Type B pancreatic cell (in vitro differentiated cells): ENCODE results near the gene CYBRD1. TPM values are rescaled to one million over a fixed set of nuclear protein-coding genes. Genes with fewer than 3 reads are reported as not detected.

Experiments
- DNase-seq: peaks from one replicate; pipeline ENCODE4 v3.0.0; 2021; ENCODE audit warnings: mixed read lengths; ENCODE audit not compliant: unreplicated experiment; ENCODE audit errors: extremely low spot score
- H3K27ac Mint-ChIP-seq: 2 replicates; pipeline ENCODE4 v1.8.0; 2021; ENCODE audit warnings: mild to moderate bottlenecking, mixed read lengths
- H3K27me3 Mint-ChIP-seq: 2 replicates; pipeline ENCODE4 v1.8.0; 2021; ENCODE audit warnings: mixed read lengths
- H3K36me3 Mint-ChIP-seq: 2 replicates; pipeline ENCODE4 v1.8.0; 2021; ENCODE audit warnings: mixed read lengths
- H3K4me1 Mint-ChIP-seq: one replicate; pipeline ENCODE4 v1.8.0; 2021; ENCODE audit warnings: mixed read lengths; ENCODE audit not compliant: unreplicated experiment
- H3K4me3 Mint-ChIP-seq: 2 replicates; pipeline ENCODE4 v1.8.0; 2021; ENCODE audit warnings: mild to moderate bottlenecking, mixed read lengths
- H3K9me3 Mint-ChIP-seq: 2 replicates; pipeline ENCODE4 v1.8.0; 2021; ENCODE audit warnings: mixed read lengths
- CTCF ChIP-seq: fragments of 200-600 bp; sonication (generic); conservative IDR thresholded peaks from 2 replicates; pipeline ENCODE4 v1.5.0; 2021; ENCODE audit warnings: antibody characterized with exemption, mild to moderate bottlenecking
- total RNA-seq: library from RNA; stranded (reverse); gene quantifications from 2 replicates; pipeline ENCODE4 v1.2.1, GENCODE V29; 2021; ENCODE audit warnings: low replicate concordance

Gene CYBRD1
- total RNA-seq, 1 donor from 2014 or later = 21.1 TPM

- no peak overlapping the region for H3K27ac Mint-ChIP-seq
- H3K4me1 Mint-ChIP-seq = no peaks in the 10 kb centered on the region
- H3K27me3 Mint-ChIP-seq = no peaks in the 10 kb centered on the region
- no peak overlapping the region for H3K4me3 Mint-ChIP-seq
- DNase-seq = no peak
- no peak for TF ChIP-seq CTCF
- no peaks in the 10 kb centered on the region for H3K36me3 Mint-ChIP-seq
- no peaks in the 10 kb centered on the region for H3K9me3 Mint-ChIP-seq
Measured at GRCh38 chr2:171579481-171579880, 57.2 kb downstream of the CYBRD1 start.

- TF ChIP-seq CTCF = no peak
- no peaks in the 10 kb centered on the region for H3K4me1 Mint-ChIP-seq
- DNase-seq = no peak
- no peaks in the 10 kb centered on the region for H3K27me3 Mint-ChIP-seq
- H3K4me3 Mint-ChIP-seq = no peak overlapping the region
- H3K36me3 Mint-ChIP-seq = no peaks in the 10 kb centered on the region
- no peaks in the 10 kb centered on the region for H3K9me3 Mint-ChIP-seq
- H3K27ac Mint-ChIP-seq = no peak overlapping the region
Measured at GRCh38 chr2:171583566-171583965, 61.3 kb downstream of the CYBRD1 start.

- Mint-ChIP-seq H3K4me3 (no peak overlapping the region), H3K9me3 (no peaks in the 10 kb centered on the region), H3K27me3 (no peaks in the 10 kb centered on the region), H3K36me3 (no peaks in the 10 kb centered on the region), H3K4me1 (no peaks in the 10 kb centered on the region), H3K27ac (no peak overlapping the region)
- TF ChIP-seq CTCF = no peak
- no peak for DNase-seq
Measured at GRCh38 chr2:171584001-171584400, 61.7 kb downstream of the CYBRD1 start.

- no peak overlapping the region for H3K4me3 Mint-ChIP-seq
- DNase-seq = no peak
- no peaks in the 10 kb centered on the region for H3K9me3 Mint-ChIP-seq
- no peak overlapping the region for H3K27ac Mint-ChIP-seq
- TF ChIP-seq CTCF = no peak
- H3K27me3 Mint-ChIP-seq = peaks cover 10% of the 10 kb centered on the region
- H3K36me3 Mint-ChIP-seq = no peaks in the 10 kb centered on the region
- peaks cover 4% of the 10 kb centered on the region for H3K4me1 Mint-ChIP-seq
Measured at GRCh38 chr2:171587132-171587531, 64.9 kb downstream of the CYBRD1 start.

- TF ChIP-seq CTCF = no peak
- peaks cover 10% of the 10 kb centered on the region for H3K27me3 Mint-ChIP-seq
- H3K4me3 Mint-ChIP-seq = no peak overlapping the region
- H3K4me1 Mint-ChIP-seq = peaks cover 5% of the 10 kb centered on the region
- H3K9me3 Mint-ChIP-seq = no peaks in the 10 kb centered on the region
- H3K27ac Mint-ChIP-seq = no peak overlapping the region
- DNase-seq = no peak
- H3K36me3 Mint-ChIP-seq = no peaks in the 10 kb centered on the region
Measured at GRCh38 chr2:171587567-171587966, 65.3 kb downstream of the CYBRD1 start.

- Mint-ChIP-seq H3K4me1 (peaks cover 5% of the 10 kb centered on the region), H3K27ac (no peak overlapping the region)
Measured at GRCh38 chr2:171590116-171590515, 67.8 kb downstream of the CYBRD1 start.

More at GRCh38 chr2:171590116-171590515, 67.8 kb downstream of the CYBRD1 start:
- no peaks in the 10 kb centered on the region for H3K36me3 Mint-ChIP-seq
- no peaks in the 10 kb centered on the region for H3K9me3 Mint-ChIP-seq
- H3K27me3 Mint-ChIP-seq = peaks cover 10% of the 10 kb centered on the region
- H3K4me3 Mint-ChIP-seq = no peak overlapping the region
- DNase-seq = no peak
- TF ChIP-seq CTCF = no peak
